HUES64 (cell line): ENCODE results near the gene OR2T33. TPM values are rescaled to one million over a fixed set of nuclear protein-coding genes. Genes with fewer than 3 reads are reported as not detected.
"Not testable (repeated sequence)": the region's sequence is repeated elsewhere in the genome, so short reads cannot be mapped to it uniquely, and the experiment has no call there.

ENCODE experiments used
- H3K27ac ChIP-seq: 2 replicates; pipeline ENCODE4 v1.7.0; 2013; ENCODE audit warnings: low read depth, low read length, inconsistent platforms
- H3K27me3 ChIP-seq: 2 replicates; pipeline ENCODE4 v1.6.1; 2013; ENCODE audit warnings: mild to moderate bottlenecking, low read length; ENCODE audit not compliant: insufficient read depth
- H3K36me3 ChIP-seq: 2 replicates; pipeline ENCODE4 v1.6.1; 2013; ENCODE audit warnings: mild to moderate bottlenecking, low read length; ENCODE audit not compliant: insufficient read depth
- H3K4me1 ChIP-seq: 2 replicates; pipeline ENCODE4 v1.6.1; 2013; ENCODE audit warnings: mild to moderate bottlenecking, low read length, moderate library complexity; ENCODE audit not compliant: insufficient read depth
- H3K4me3 ChIP-seq: 2 replicates; pipeline ENCODE4 v1.5.1; 2013; ENCODE audit warnings: mild to moderate bottlenecking, low read length, moderate library complexity
- H3K9ac ChIP-seq: 2 replicates; pipeline ENCODE4 v1.6.1; 2013; ENCODE audit warnings: mild to moderate bottlenecking, low read depth, low read length
- H3K9me3 ChIP-seq: 2 replicates; pipeline ENCODE4 v1.6.1; 2013; ENCODE audit warnings: low read depth, low read length; ENCODE audit not compliant: insufficient read depth
- WGBS: fragments of 150-250, 120-280 bp; methylation state at CpG from one replicate; pipeline ENCODE4 v1.1.7; 2013; ENCODE audit warnings: missing lambda C conversion rate; 5-methylcytosine and 5-hydroxymethylcytosine counted together
- polyA plus RNA-seq, 2 experiments: library from polyadenylated mRNA; stranded (reverse); fragments of 50-300 nt; gene quantifications; one replicate each; pipeline ENCODE4 v1.2.3, GENCODE V29; 2013

OR2T33 gene, protein sequence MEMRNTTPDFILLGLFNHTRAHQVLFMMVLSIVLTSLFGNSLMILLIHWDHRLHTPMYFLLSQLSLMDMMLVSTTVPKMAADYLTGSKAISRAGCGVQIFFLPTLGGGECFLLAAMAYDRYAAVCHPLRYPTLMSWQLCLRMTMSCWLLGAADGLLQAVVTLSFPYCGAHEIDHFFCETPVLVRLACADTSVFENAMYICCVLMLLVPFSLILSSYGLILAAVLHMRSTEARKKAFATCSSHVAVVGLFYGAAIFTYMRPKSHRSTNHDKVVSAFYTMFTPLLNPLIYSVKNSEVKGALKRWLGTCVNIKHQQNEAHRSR
- polyA plus RNA-seq (2013, experiment 1 of 2), result not detected
- not detected for polyA plus RNA-seq (2013, experiment 2 of 2)

DNA sequence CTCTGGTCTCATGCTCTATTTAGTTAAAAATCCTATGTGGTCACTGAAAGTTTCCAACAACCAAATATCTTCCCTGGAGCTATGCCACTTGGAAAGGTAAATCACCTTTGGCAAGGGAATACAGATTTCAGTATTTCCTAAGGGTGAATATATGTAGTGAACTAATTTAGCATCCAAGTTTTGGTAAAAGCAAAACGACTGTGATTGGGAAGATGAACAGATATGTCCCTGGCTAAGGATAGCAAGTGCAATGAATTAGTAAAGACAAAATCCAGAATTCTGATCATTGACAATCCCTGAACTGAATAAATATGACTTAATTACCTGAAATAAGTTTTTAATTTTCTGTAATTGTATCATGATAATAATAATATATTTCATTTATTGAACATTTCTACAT is at the start of gene OR2T33:
Gene OR2T33 (minus strand): TSS at position 101 of the 400 bp plus-strand sequence. CDS start 4,162 bp downstream, outside the sequence.
- no peaks in the 10 kb centered on the region for H3K4me1 ChIP-seq
- H3K36me3 ChIP-seq, result no peaks in the 10 kb centered on the region
- H3K27ac ChIP-seq, result no peak within 1 kb of the TSS
- no peak within 1 kb of the TSS for H3K9ac ChIP-seq
- 41% methylated on average over 1 of the region's 1 CpG for WGBS
- H3K27me3 ChIP-seq, result no peaks in the 10 kb centered on the region
- H3K9me3 ChIP-seq, result peaks cover 90% of the 10 kb centered on the region
- peak within 1 kb of the TSS; percentile 4; the same call in 1 of the 2 replicates for H3K4me3 ChIP-seq

DNA sequence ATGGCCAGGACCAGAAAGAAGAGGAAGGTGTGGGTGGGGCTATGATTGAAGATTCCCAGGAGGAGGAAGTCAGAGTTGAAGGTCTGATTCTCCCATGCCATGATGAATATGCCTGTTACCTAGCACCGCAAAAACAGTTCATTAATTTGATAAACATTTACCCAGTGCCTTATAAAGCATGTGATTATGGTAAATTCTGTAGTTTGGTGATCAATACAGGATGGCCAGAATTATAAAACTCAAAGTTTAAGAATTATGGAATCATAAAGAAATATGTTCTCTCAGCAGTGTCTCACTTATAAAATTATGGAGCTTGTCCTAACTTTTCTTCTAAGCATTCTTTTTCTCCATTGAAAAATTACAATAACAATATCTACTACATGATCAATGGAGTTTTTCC is 46.7 kb upstream of the OR2T33 start, which contains the start of gene OR2M7:
Gene OR2M7 (minus strand): TSS at position 101 of the 400 bp plus-strand sequence. CDS start 0 bp downstream, at position 101.
- no peaks in the 10 kb centered on the region for H3K27me3 ChIP-seq
- no peaks in the 10 kb centered on the region for H3K4me1 ChIP-seq
- 100% methylated on average over 1 of the region's 1 CpG for WGBS
- H3K9me3 ChIP-seq, result peaks cover 93% of the 10 kb centered on the region
- H3K27ac ChIP-seq, result no peak within 1 kb of the TSS
- H3K4me3 ChIP-seq, result no peak within 1 kb of the TSS
- H3K9ac ChIP-seq, result no peak within 1 kb of the TSS
- no peaks in the 10 kb centered on the region for H3K36me3 ChIP-seq

DNA sequence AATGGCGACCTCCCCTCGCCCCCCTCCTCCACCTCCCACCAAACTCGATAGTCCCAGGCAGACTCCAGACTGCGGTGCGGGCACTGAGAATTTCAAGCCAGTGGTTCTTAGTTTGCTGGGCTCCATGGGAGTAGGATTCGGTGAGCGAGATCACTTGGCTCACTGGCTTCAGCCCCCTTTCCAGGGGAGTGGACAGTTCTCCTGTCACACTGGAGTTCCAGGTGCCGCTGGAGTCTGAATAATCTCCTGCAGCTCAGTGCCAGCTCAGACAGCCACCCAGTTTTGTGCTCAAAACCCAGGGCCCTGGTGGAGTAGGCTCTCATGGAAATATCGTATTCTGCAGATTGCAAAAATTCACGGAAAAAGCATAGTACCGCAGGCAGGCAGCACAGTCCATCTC is 39.0 kb upstream of the OR2T33 start:
- 89% methylated on average over 11 of the region's 11 CpGs for WGBS

DNA sequence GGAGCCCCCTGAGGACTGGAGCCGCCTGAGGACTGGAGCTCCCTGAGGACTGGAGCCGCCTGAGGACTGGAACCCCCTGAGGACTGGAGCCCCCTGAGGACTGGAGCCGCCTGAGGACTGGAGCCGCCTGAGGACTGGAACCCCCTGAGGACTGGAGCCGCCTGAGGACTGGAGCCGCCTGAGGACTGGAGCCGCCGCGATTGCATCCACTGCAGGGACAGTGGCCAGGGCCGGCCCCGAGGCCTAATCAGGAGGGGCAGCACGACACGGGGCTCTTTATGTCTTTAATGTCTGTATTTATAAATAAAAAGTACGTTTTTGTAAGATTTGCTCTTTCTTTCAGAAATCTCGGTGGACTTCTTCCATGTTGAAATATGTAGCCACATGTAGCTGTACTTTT is 29.0 kb upstream of the OR2T33 start:
- H3K27me3 ChIP-seq, H3K27ac ChIP-seq, H3K36me3 ChIP-seq, H3K4me3 ChIP-seq, H3K4me1 ChIP-seq, H3K9ac ChIP-seq: not testable (repeated sequence)
- peaks cover 91% of the 10 kb centered on the region for H3K9me3 ChIP-seq
- WGBS, result 84% methylated on average over 15 of the region's 15 CpGs

More for the DNA sequence above, 39.0 kb upstream of the OR2T33 start:
- Histone ChIP-seq H3K36me3 (no peaks in the 10 kb centered on the region), H3K9me3 (peaks cover 92% of the 10 kb centered on the region), H3K27me3 (no peaks in the 10 kb centered on the region), H3K4me1 (no peaks in the 10 kb centered on the region), H3K9ac (no peak overlapping the region), H3K4me3 (no peak overlapping the region), H3K27ac (no peak overlapping the region)

DNA sequence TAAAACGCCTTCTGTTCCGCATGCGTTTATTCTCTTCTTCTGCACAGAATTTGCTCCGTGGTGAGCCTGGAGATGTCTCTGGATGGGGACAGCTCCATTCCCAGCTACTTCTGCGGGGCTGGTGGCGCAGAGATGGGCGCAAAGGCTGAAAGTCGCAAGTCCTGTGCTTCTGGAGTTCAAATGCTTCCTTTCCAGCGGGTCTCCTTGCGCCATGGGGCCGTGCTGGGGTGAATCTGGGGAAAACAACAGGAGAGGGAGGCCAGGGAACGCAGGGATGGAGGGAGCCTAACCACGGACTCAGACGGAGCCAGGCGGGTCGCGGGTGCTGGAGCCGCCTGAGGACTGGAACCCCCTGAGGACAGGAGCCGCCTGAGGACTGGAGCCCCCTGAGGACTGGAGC is 28.3 kb upstream of the OR2T33 start:
- Histone ChIP-seq H3K36me3 (no peaks in the 10 kb centered on the region), H3K9me3 (peaks cover 91% of the 10 kb centered on the region), H3K27ac (no peak overlapping the region), H3K9ac (no peak overlapping the region), H3K4me1 (no peaks in the 10 kb centered on the region), H3K4me3 (no peak overlapping the region), H3K27me3 (no peaks in the 10 kb centered on the region)
- WGBS, result 86% methylated on average over 19 of the region's 19 CpGs

DNA sequence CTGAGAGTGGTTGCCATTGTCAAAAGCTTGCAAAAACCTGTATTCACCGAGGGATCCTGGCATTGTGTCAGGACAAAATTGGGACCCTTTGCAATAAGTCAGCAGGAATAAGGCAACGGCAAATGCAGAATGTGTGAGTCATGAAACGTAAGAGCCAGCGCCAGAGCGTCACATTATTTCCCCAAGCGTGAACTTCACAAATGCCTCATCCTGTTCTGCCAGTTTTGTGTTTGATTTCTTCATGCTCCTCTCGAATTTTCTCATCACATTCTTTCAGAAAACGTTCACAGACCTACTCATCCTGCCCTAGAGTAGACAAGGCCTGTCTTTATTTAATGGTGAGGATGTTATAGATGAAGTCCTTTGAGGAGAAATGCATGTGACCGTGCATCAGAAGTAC is 27.9 kb upstream of the OR2T33 start:
- 74% methylated on average over 9 of the region's 9 CpGs for WGBS
- peaks cover 91% of the 10 kb centered on the region for H3K9me3 ChIP-seq
- not testable (repeated sequence) for H3K27ac ChIP-seq, H3K36me3 ChIP-seq, H3K27me3 ChIP-seq, H3K9ac ChIP-seq, H3K4me1 ChIP-seq, H3K4me3 ChIP-seq

DNA sequence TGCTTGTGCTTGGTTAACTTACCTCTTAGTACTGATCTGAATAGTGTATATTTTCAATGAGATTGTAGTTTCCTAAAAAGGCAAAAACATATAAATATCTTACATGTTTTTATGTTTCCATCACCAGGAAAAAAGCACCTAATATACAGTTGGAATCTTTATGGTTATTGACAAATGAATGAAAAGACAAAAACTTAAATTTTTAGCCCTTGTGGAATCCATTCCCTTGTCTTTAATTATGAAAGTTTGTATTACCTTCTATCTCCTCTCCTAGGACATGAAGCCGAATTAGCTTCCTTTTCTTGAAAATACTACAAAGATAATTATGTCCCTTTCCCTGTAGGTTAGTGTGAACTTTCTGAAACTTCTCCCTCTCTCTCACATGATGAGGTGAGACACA is 25.5 kb upstream of the OR2T33 start, which contains the start of gene OR2T12:
Gene OR2T12 (minus strand): TSS at position 101 of the 400 bp plus-strand sequence. CDS start 7,846 bp downstream, outside the sequence.
- Histone ChIP-seq H3K4me1 (no peaks in the 10 kb centered on the region), H3K9ac (no peak within 1 kb of the TSS), H3K9me3 (peaks cover 74% of the 10 kb centered on the region), H3K27ac (no peak within 1 kb of the TSS), H3K4me3 (no peak within 1 kb of the TSS), H3K27me3 (no peaks in the 10 kb centered on the region), H3K36me3 (no peaks in the 10 kb centered on the region)
- WGBS, result 100% methylated on average over 1 of the region's 1 CpG

DNA sequence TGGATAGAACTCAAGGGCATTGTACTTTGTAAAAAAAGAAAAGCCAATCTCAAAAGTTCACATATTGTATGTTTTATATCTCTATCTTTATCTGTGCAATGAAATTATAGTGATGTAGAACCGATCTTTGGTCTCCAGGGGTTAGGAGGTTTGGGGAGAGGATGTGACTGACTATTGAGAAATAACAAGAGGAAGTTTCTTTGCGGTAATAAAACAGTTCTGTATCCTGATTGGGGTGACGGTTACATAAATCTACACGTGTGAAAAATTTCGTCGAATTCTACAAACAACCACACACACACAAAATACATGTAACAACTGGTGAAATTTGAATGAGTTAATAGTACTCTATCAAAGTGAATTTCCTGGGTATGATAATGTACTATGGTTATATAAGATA is 10.6 kb upstream of the OR2T33 start:
- Histone ChIP-seq H3K4me1 (no peaks in the 10 kb centered on the region), H3K4me3 (no peak overlapping the region), H3K9me3 (peaks cover 88% of the 10 kb centered on the region), H3K36me3 (no peaks in the 10 kb centered on the region), H3K27me3 (no peaks in the 10 kb centered on the region), H3K27ac (no peak overlapping the region), H3K9ac (no peak overlapping the region)
- WGBS, result 69% methylated on average over 2 of the region's 6 CpGs

DNA sequence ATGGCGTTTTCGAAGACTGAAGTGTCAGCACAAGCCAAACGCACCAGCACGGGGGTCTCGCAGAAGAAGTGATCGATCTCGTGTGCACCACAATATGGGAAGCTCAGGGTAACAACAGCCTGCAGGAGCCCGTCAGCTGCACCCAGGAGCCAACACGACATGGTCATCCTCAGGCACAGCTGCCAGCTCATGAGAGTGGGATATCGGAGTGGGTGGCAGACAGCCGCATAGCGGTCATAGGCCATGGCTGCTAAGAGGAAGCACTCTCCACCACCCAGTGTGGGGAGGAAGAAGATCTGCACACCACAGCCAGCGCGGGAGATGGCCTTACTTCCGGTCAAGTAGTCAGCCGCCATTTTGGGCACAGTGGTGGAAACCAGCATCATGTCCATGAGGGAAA is 4.6 kb downstream of the OR2T33 start:
- not testable (repeated sequence) for H3K4me3 ChIP-seq, H3K36me3 ChIP-seq, H3K27me3 ChIP-seq, H3K4me1 ChIP-seq, H3K27ac ChIP-seq, H3K9ac ChIP-seq
- H3K9me3 ChIP-seq, result peaks cover 82% of the 10 kb centered on the region
- WGBS, result 87% methylated on average over 7 of the region's 16 CpGs

DNA sequence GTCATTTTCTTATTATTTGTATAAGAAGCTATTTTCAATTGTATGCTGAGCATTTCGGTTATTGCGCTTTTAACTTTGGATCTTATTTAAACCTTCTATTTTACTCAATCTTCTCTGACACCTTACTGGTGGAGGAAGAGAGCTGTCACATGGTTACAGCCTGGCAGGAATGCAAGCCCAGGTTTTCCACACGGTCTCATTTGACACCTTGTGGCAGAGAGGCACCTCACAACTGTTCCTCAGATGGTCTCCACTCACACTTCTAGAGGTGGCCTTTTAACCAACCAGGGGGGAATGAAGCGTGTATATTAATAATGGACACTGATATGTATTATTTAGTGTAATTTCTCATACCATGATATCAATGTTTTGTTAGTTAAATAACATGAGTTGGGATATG is 9.6 kb downstream of the OR2T33 start:
- WGBS, result 90% methylated on average over 3 of the region's 4 CpGs

DNA sequence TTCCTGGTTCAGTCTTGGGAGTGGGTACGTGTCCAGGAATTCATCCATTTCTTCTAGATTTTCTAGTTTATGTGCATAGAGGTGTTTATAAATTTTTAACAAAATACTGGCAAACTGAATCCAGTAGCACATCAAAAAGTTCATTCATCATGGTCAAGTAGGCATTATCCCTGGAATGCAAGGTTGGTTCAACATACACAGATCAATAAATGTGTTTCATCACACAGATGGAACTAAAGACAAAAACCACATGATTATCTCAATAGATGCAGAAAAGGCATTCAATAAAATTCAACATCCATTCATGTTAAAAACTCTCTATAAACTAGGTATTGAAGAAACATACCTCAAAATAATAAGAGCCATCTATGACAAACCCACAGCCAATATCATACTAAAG is 18.5 kb downstream of the OR2T33 start:
- peaks cover 55% of the 10 kb centered on the region for H3K9me3 ChIP-seq
- WGBS, result no CpG with 5 or more reads among the region's 1 CpG
- not testable (repeated sequence) for H3K27me3 ChIP-seq, H3K4me3 ChIP-seq, H3K36me3 ChIP-seq, H3K27ac ChIP-seq, H3K4me1 ChIP-seq, H3K9ac ChIP-seq

More for the DNA sequence above, 9.6 kb downstream of the OR2T33 start:
- Histone ChIP-seq H3K4me1 (no peaks in the 10 kb centered on the region), H3K4me3 (no peak overlapping the region), H3K36me3 (no peaks in the 10 kb centered on the region), H3K27me3 (no peaks in the 10 kb centered on the region), H3K27ac (no peak overlapping the region), H3K9ac (no peak overlapping the region), H3K9me3 (peaks cover 84% of the 10 kb centered on the region)
